OCI-LY7 (cell line): ENCODE results near the gene RABEPK. TPM values are rescaled to one million over a fixed set of nuclear protein-coding genes. Genes with fewer than 3 reads are reported as not detected.

Experiments used
- BruUV-seq: library from RNA; stranded (reverse); fragments of 400-500 nt; replicated peaks from 2 replicates; lab custom pipeline; 2021; lab: Mats Ljungman, UMichigan
- CTCF ChIA-PET: fragments of 300-600 bp; sonication (Branson Sonifier 250); formaldehyde crosslinking; loops from one replicate; lab custom pipeline; 2022; ENCODE audit warnings: antibody characterized with exemption; ENCODE audit not compliant: unreplicated experiment; lab: Charles Lee
- POLR2A ChIA-PET: fragments of 300-600 bp; sonication (Branson Sonifier 250); formaldehyde crosslinking; loops from one replicate; lab custom pipeline; 2022; ENCODE audit warnings: antibody characterized with exemption; lab: Charles Lee
- DNase-seq: peaks from one replicate; pipeline ENCODE4 v3.0.0-alpha.2; 2015; ENCODE audit warnings: low spot score
- H2AFZ ChIP-seq: fragments of 200-600 bp; sonication (generic), shearing (Covaris generic); 2 replicates; pipeline ENCODE4 v1.6.1; 2014; ENCODE audit warnings: mild to moderate bottlenecking, antibody characterized with exemption, low read length, moderate library complexity
- H3K27ac ChIP-seq: fragments of 200-600 bp; sonication (generic); 2 replicates; pipeline ENCODE4 v1.5.1; 2014; ENCODE audit warnings: mixed run types, low read depth, mild to moderate bottlenecking, moderate library complexity, low read length, inconsistent platforms; ENCODE audit not compliant: poor library complexity, severe bottlenecking
- H3K36me3 ChIP-seq: fragments of 200-600 bp; sonication (generic); 2 replicates; pipeline ENCODE4 v1.6.1; 2014; ENCODE audit warnings: mild to moderate bottlenecking, antibody characterized with exemption, low read length, moderate library complexity, mixed read lengths; ENCODE audit not compliant: insufficient read depth
- H3K4me1 ChIP-seq: fragments of 200-600 bp; sonication (generic); 2 replicates; pipeline ENCODE4 v1.5.1; 2014; ENCODE audit warnings: mild to moderate bottlenecking, low read length; ENCODE audit not compliant: insufficient read depth, poor library complexity, severe bottlenecking
- H3K4me2 ChIP-seq: fragments of 200-600 bp; sonication (generic); 2 replicates; pipeline ENCODE4 v1.6.1; 2014; ENCODE audit warnings: mild to moderate bottlenecking, low read length
- H3K4me3 ChIP-seq: fragments of 200-600 bp; sonication (generic); 2 replicates; pipeline ENCODE4 v1.5.1; 2014; ENCODE audit warnings: mild to moderate bottlenecking, low read depth, low read length; ENCODE audit not compliant: poor library complexity, severe bottlenecking
- H3K79me2 ChIP-seq: fragments of 200-600 bp; sonication (generic); 2 replicates; pipeline ENCODE4 v1.6.1; 2016; ENCODE audit warnings: low read depth, mild to moderate bottlenecking, low read length, moderate library complexity, mixed read lengths; ENCODE audit not compliant: insufficient read depth
- H3K9me2 ChIP-seq: fragments of 200-600 bp; sonication (generic); 2 replicates; pipeline ENCODE4 v1.6.1; 2016; ENCODE audit warnings: mild to moderate bottlenecking, low read length, mixed read lengths; ENCODE audit not compliant: insufficient read depth
- H3K9me3 ChIP-seq: fragments of 200-600 bp; sonication (generic); 2 replicates; pipeline ENCODE4 v1.6.1; 2014; ENCODE audit warnings: mild to moderate bottlenecking, mixed run types, low read length, mixed read lengths
- H4K20me1 ChIP-seq: fragments of 200-600 bp; sonication (generic); 2 replicates; pipeline ENCODE4 v1.6.1; 2014; ENCODE audit warnings: mild to moderate bottlenecking, antibody characterized with exemption, low read length, moderate library complexity, mixed read lengths; ENCODE audit not compliant: insufficient read depth
- EZH2phosphoT487 ChIP-seq: fragments of 200-600 bp; sonication (generic); IDR thresholded peaks from 2 replicates; pipeline ENCODE4 v1.6.1; 2018; ENCODE audit warnings: low read depth, borderline replicate concordance, mild to moderate bottlenecking, mixed run types, antibody characterized with exemption, low read length, moderate library complexity, mixed read lengths
- intact Hi-C: fragments of 100-400 bp; cut with micrococcal nuclease; formaldehyde crosslinking; loops from one replicate; pipeline ENCODE4 v1.10.0; 2022; ENCODE audit not compliant: unreplicated experiment
- total RNA-seq, 2 experiments: library from RNA; depleted of rRNA in 1 of 2; stranded (reverse); fragments of >200 nt in 1 of 2; shearing (Covaris generic) in 1 of 2; gene quantifications; 2 replicates each; pipeline ENCODE4 v1.2.3, GENCODE V29; 2014 to 2022
- TF ChIP-seq, protein P1 (sequence below): fragments of 200-600 bp; sonication (generic); conservative IDR thresholded peaks from 2 replicates; pipeline ENCODE4 v1.5.1; 2014; ENCODE audit warnings: mild to moderate bottlenecking, antibody characterized with exemption, low read length, moderate library complexity, mixed read lengths

RABEPK gene
- total RNA-seq, 2 experiments from 2014 or later: 22.9 to 27.0 TPM

DNA sequence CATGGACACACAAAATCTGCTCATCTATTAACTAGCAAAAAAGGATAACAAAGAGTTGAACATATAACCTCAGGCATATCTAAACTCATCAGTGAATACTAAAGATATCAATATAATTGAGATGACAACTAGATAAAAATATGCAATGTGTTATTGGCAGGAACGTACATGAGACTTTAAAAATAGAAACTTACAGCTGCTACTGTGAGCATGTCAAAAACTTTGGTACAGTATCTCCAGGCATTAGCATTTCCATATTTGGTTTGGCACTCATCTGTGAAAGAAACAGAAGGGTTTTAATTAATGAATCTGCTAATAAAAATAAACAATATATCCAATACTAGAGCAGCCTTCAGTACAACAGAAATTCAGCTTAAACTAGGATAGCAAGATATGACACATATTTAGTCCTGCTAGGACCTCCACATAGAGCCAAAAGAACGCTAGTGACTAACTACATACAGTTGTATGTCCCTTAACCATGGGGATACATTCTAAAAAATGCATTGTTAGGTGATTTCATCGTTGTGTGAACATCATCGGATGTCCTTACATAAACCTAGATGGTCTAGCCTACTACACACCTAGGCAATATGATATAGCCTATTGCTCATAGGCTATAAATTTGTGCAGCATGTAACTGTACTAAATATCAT is 46.5 kb upstream of the RABEPK start:
- Histone ChIP-seq H3K79me2 (no peaks in the 10 kb centered on the region), H3K4me2 (no peak overlapping the region), H3K4me1 (no peaks in the 10 kb centered on the region), H3K36me3 (peaks cover 78% of the 10 kb centered on the region), H3K9me3 (no peaks in the 10 kb centered on the region), H3K27ac (no peak overlapping the region), H4K20me1 (no peaks in the 10 kb centered on the region), H3K4me3 (no peak overlapping the region), H3K9me2 (no peaks in the 10 kb centered on the region), H2AFZ (no peak overlapping the region)
- CTCF ChIA-PET: no interaction called here
- POLR2A ChIA-PET: interaction anchor here (1.0 kb wide), 1 partner anchor 12 kb away, joined by 3 read pairs; no protein-coding TSS in a partner anchor
- DNase-seq: no peak
- intact Hi-C loops: no loop called here
- TF ChIP-seq, protein P1, sequence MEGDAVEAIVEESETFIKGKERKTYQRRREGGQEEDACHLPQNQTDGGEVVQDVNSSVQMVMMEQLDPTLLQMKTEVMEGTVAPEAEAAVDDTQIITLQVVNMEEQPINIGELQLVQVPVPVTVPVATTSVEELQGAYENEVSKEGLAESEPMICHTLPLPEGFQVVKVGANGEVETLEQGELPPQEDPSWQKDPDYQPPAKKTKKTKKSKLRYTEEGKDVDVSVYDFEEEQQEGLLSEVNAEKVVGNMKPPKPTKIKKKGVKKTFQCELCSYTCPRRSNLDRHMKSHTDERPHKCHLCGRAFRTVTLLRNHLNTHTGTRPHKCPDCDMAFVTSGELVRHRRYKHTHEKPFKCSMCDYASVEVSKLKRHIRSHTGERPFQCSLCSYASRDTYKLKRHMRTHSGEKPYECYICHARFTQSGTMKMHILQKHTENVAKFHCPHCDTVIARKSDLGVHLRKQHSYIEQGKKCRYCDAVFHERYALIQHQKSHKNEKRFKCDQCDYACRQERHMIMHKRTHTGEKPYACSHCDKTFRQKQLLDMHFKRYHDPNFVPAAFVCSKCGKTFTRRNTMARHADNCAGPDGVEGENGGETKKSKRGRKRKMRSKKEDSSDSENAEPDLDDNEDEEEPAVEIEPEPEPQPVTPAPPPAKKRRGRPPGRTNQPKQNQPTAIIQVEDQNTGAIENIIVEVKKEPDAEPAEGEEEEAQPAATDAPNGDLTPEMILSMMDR: no peak
- TF ChIP-seq EZH2phosphoT487: no peak
- BruUV-seq: no TSS peak

DNA sequence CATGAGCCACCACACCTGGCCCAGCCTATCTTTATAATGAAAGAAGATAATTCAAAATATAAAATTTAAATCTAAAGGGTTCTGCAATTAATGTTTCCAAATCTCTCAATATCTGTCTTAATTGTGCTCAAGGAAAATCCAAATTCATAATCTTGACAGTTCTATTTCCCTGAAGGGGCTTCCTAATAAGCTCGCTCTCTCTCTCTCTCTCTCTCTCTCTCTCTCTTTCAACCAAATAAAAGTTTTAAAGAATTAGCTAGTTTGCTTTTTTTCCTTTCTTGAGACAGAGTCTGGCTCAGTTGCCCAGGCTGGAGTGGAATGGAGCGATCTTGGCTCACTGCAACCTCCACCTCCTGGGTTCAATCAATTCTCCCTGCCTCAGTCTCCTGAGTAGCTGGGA is 43.8 kb upstream of the RABEPK start:
- H4K20me1 ChIP-seq: no peaks in the 10 kb centered on the region
- H3K36me3 ChIP-seq: peaks cover 73% of the 10 kb centered on the region
- no peak overlapping the region for H3K27ac ChIP-seq
- no peaks in the 10 kb centered on the region for H3K4me1 ChIP-seq
- no TSS peak for BruUV-seq
- no peaks in the 10 kb centered on the region for H3K9me3 ChIP-seq
- H2AFZ ChIP-seq: no peak overlapping the region
- H3K9me2 ChIP-seq: no peaks in the 10 kb centered on the region
- no peak for DNase-seq
- TF ChIP-seq, protein P1: no peak
- no peak for TF ChIP-seq EZH2phosphoT487
- H3K4me3 ChIP-seq: no peak overlapping the region
- ChIA-PET CTCF (no interaction called here), POLR2A (interaction anchor here (0.7 kb wide), 1 partner anchor 85 kb away, joined by 4 read pairs; no protein-coding TSS in a partner anchor)
- peaks cover 22% of the 10 kb centered on the region; the same call in 1 of the 2 replicates for H3K79me2 ChIP-seq
- intact Hi-C loops: no loop called here
- no peak overlapping the region for H3K4me2 ChIP-seq

GRCh38 chr9:125160750-125161149 is 39.6 kb upstream of the RABEPK start:
- Histone ChIP-seq H3K4me3 (no peak overlapping the region), H2AFZ (no peak overlapping the region), H4K20me1 (no peaks in the 10 kb centered on the region), H3K9me2 (no peaks in the 10 kb centered on the region), H3K4me1 (no peaks in the 10 kb centered on the region), H3K79me2 (peaks cover 27% of the 10 kb centered on the region; the same call in 1 of the 2 replicates), H3K9me3 (no peaks in the 10 kb centered on the region), H3K27ac (no peak overlapping the region), H3K4me2 (no peak overlapping the region), H3K36me3 (peaks cover 45% of the 10 kb centered on the region)
- intact Hi-C loops: no loop called here
- no TSS peak for BruUV-seq
- ChIA-PET POLR2A (interaction anchor here (0.6 kb wide), 1 partner anchor 114 kb away, joined by 3 read pairs; no protein-coding TSS in a partner anchor), CTCF (no interaction called here)
- no peak for TF ChIP-seq EZH2phosphoT487
- TF ChIP-seq, protein P1: no peak
- no peak for DNase-seq
